ENCODE measurements around the gene IMMP2L. TPM values are rescaled to one million over a fixed set of nuclear protein-coding genes. Genes with fewer than 3 reads are reported as not detected.

The IMMP2L gene
- polyA plus RNA-seq, 1 of the 3 experiments (the other 2 are of a cell fraction), result 10.7 TPM

GRCh38 chr7:110760341-110760740 is 802.0 kb downstream of the IMMP2L start (continued):
- TF ChIP-seq EZH2phosphoT487 (IDR thresholded peaks at IDR 0.05; ENCODE audit: borderline replicate concordance, low read depth) (no peak), USF1 (IDR thresholded peaks at IDR 0.05; ENCODE audit: borderline replicate concordance, low read depth) (no peak)

GRCh38 chr7:110759069-110759468 is 803.2 kb downstream of the IMMP2L start:
- H3K4me3 ChIP-seq (ENCODE audit: low read depth in 2 of 2, low read length in 1 of 2), result no peak overlapping the region
- H3K27ac ChIP-seq (ENCODE audit: low read depth in 2 of 2, low read length in 1 of 2), result no peak overlapping the region
- POLR2A ChIA-PET, result no interaction called here
- no peak overlapping the region for H3K4me2 ChIP-seq
- H3K36me3 ChIP-seq (replicated peaks in 1 of 2; ENCODE audit: control insufficient read depth in 1 of 2, insufficient read depth in 2 of 2, low read length in 1 of 2), result no peaks in the 10 kb centered on the region
- DNase-seq, result no peak
- CTCF ChIA-PET, result interaction anchor here (0.8 to 2.3 kb wide), 4 partner anchors 27 to 340 kb away, joined by 3 to 8 read pairs (median 4); partner anchors contain the start of gene LRRN3
- no peaks in the 10 kb centered on the region for H3K79me2 ChIP-seq (ENCODE audit: insufficient read depth)
- H3K4me1 ChIP-seq (ENCODE audit: control insufficient read depth in 1 of 2, insufficient read depth in 2 of 2, low read depth in 1 of 2, low read length in 1 of 2), result peaks cover 0 to 15% of the 10 kb centered on the region in 2 experiments; a peak in 2 of 4 replicates
- 50% methylated on average over 4 of the region's 4 CpGs for WGBS (ENCODE audit: low lambda C conversion rate)
- no peak overlapping the region for H3K9ac ChIP-seq
- H3K9me3 ChIP-seq, result no peaks in the 10 kb centered on the region
- H3F3A ChIP-seq (replicated peaks; ENCODE audit: insufficient read depth), result no peaks in the 10 kb centered on the region
- no peak overlapping the region for H2AFZ ChIP-seq (ENCODE audit: low read depth)
- H3K9me2 ChIP-seq, result no peaks in the 10 kb centered on the region
- no peak for TF ChIP-seq USF2 (IDR thresholded peaks at IDR 0.05; ENCODE audit: borderline replicate concordance, low read depth, low read length)
- TF ChIP-seq GATA2 (CRISPR knock-in tag; IDR thresholded peaks at IDR 0.05), result 0 out of 2 replicates have a peak, but pooled peaks have one; percentile 25
- H4K20me1 ChIP-seq (ENCODE audit: insufficient read depth), result no peaks in the 10 kb centered on the region
- H3K27me3 ChIP-seq (ENCODE audit: insufficient read depth), result no peaks in the 10 kb centered on the region

GRCh38 chr7:110754649-110755048 is 807.6 kb downstream of the IMMP2L start:
- CTCF ChIA-PET, result interaction anchor here (1.0 to 1.4 kb wide), 2 partner anchors 13 to 378 kb away, joined by 3 read pairs; no protein-coding TSS in a partner anchor
- no peak for TF ChIP-seq RFX5 (IDR thresholded peaks at IDR 0.05; ENCODE audit: low read length)
- no peak for TF ChIP-seq GATA2 (CRISPR knock-in tag; IDR thresholded peaks at IDR 0.05)
- no peak for TF ChIP-seq MEF2A (IDR thresholded peaks at IDR 0.05; ENCODE audit: borderline replicate concordance, low read depth)
- no peak for TF ChIP-seq EZH2phosphoT487 (IDR thresholded peaks at IDR 0.05; ENCODE audit: borderline replicate concordance, low read depth)
- no peak for TF ChIP-seq YY1 (IDR thresholded peaks at IDR 0.05; ENCODE audit: low read depth)
- no peak for TF ChIP-seq SMC3 (IDR thresholded peaks at IDR 0.05; ENCODE audit: low read depth, low read length)
- TF ChIP-seq POLR2AphosphoS5 (IDR thresholded peaks at IDR 0.05; ENCODE audit: low read depth, low read length), result no peak
- no peak for TF ChIP-seq NRF1 (IDR thresholded peaks at IDR 0.05; ENCODE audit: low read depth, low read length)
- TF ChIP-seq ZBTB33 (IDR thresholded peaks at IDR 0.05; ENCODE audit: borderline replicate concordance, low read depth), result no peak
- no peak for TF ChIP-seq PBX3 (IDR thresholded peaks at IDR 0.05)
- no peak for TF ChIP-seq RXRA (IDR thresholded peaks at IDR 0.05; ENCODE audit: borderline replicate concordance, low read depth)
- no peak for TF ChIP-seq REST (IDR thresholded peaks at IDR 0.05; ENCODE audit: low read depth, low read length)
- no peak for TF ChIP-seq FOSL2 (IDR thresholded peaks at IDR 0.05; ENCODE audit: borderline replicate concordance, low read depth)
- TF ChIP-seq RCOR1 (IDR thresholded peaks at IDR 0.05; ENCODE audit: low read length), result no peak
- no peak for TF ChIP-seq GABPA (IDR thresholded peaks at IDR 0.05; ENCODE audit: low read depth)

More at GRCh38 chr7:110754649-110755048, 807.6 kb downstream of the IMMP2L start:
- Histone ChIP-seq H3K9me3 (no peaks in the 10 kb centered on the region), H3K27me3 (ENCODE audit: insufficient read depth) (no peaks in the 10 kb centered on the region), H3K36me3 (replicated peaks in 1 of 2; ENCODE audit: control insufficient read depth in 1 of 2, insufficient read depth in 2 of 2, low read length in 1 of 2) (no peaks in the 10 kb centered on the region), H3K9me2 (no peaks in the 10 kb centered on the region), H3K4me3 (ENCODE audit: low read depth in 2 of 2, low read length in 1 of 2) (no peak overlapping the region), H2AFZ (ENCODE audit: low read depth) (no peak overlapping the region), H3K79me2 (ENCODE audit: insufficient read depth) (no peaks in the 10 kb centered on the region), H3K4me2 (no peak overlapping the region), H3F3A (replicated peaks; ENCODE audit: insufficient read depth) (no peaks in the 10 kb centered on the region), H3K9ac (no peak overlapping the region), H3K27ac (ENCODE audit: low read depth in 2 of 2, low read length in 1 of 2) (no peak overlapping the region), H4K20me1 (ENCODE audit: insufficient read depth) (no peaks in the 10 kb centered on the region), H3K4me1 (ENCODE audit: control insufficient read depth in 1 of 2, insufficient read depth in 2 of 2, low read depth in 1 of 2, low read length in 1 of 2) (peaks cover 0 to 6% of the 10 kb centered on the region in 2 experiments; a peak in 2 of 4 replicates)
- DNase-seq, result no peak
- 63% methylated on average over 4 of the region's 4 CpGs for WGBS (ENCODE audit: low lambda C conversion rate)
- POLR2A ChIA-PET, result no interaction called here

Measured in SK-N-SH (cell line).